Measurements from ENCODE around the gene TTC39C. TPM values are rescaled to one million over a fixed set of nuclear protein-coding genes. Genes with fewer than 3 reads are reported as not detected.

The TTC39C gene
- total and polyA plus RNA-seq, 2 of the 8 experiments (the other 6 are each of a cell fraction or from before 2014, with no cell fraction given) = 8.1 to 79.1 TPM

DNA sequence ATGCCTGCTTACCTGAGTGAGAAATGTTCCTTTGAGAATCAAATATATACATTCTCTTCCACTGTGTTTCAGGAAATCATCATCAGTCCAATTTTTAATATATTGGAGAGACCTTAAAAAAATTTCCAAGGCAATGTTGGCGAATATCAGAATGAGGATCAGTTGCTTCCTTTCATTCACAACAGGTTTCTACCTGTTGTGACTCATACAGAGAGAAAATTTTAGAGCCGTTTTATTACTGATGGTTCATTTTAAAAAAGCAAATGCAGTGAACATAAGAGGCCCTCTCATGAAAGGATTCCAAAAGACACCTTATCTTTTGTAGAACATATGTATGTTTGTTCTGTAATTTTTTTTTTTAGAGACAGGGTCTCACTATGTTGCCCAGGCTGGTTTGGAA, 42.0 kb downstream of the TTC39C start (continued):
- TF ChIP-seq CBX8 (IDR thresholded peaks at IDR 0.05; ENCODE audit: borderline replicate concordance, low read depth, low read length) (no peak), BRCA1 (IDR thresholded peaks at IDR 0.05; ENCODE audit: low read depth, low read length) (no peak), HDAC6 (IDR thresholded peaks at IDR 0.05; ENCODE audit: low read depth, low read length) (no peak)

Measured in H1 (cell line).